Thyroid gland (tissue), 4 donors: ENCODE measurements around the gene SLC11A1.

ENCODE experiments used
- CTCF ChIP-seq, 6 experiments: fragments of 200-600 bp in 3 of 6; fragments of 450-650 bp in 3 of 6; sonication (generic) in 3 of 6; IDR thresholded peaks; one replicate each; pipeline ENCODE4 v1.5.1; 2016 to 2019; ENCODE audit warnings: antibody characterized with exemption in 6 of 6, mild to moderate bottlenecking in 2 of 6, inconsistent platforms in 1 of 6, moderate library complexity in 1 of 6
- POLR2A ChIP-seq, 2 donors: fragments of 450-650 bp; IDR thresholded peaks; one replicate each; pipeline ENCODE4 v1.6.1; 2017; ENCODE audit warnings: antibody characterized with exemption in 2 of 2, mild to moderate bottlenecking in 2 of 2, moderate library complexity in 1 of 2

GRCh38 chr2:218428846-218429558 is 46.9 kb downstream of the SLC11A1 start:
- no peak for TF ChIP-seq CTCF (IDR thresholded peaks at IDR 0.05)
- no peak for TF ChIP-seq POLR2A (IDR thresholded peaks at IDR 0.05)
